Stimulated activated CD4-positive, alpha-beta T cell treated with anti-CD3 and anti-CD28 coated beads, Interleukin-4, amount 100 ng/mL, for 1 hour (primary cell): Measurements from ENCODE around the gene UBE2V1.
"Not testable (repeated sequence)": the region's sequence is repeated elsewhere in the genome, so short reads cannot be mapped to it uniquely, and the experiment has no call there.

Experiments used
- DNase-seq: peaks from one replicate; pipeline ENCODE4 v3.0.0-alpha.2; 2020

The UBE2V1 gene

DNA sequence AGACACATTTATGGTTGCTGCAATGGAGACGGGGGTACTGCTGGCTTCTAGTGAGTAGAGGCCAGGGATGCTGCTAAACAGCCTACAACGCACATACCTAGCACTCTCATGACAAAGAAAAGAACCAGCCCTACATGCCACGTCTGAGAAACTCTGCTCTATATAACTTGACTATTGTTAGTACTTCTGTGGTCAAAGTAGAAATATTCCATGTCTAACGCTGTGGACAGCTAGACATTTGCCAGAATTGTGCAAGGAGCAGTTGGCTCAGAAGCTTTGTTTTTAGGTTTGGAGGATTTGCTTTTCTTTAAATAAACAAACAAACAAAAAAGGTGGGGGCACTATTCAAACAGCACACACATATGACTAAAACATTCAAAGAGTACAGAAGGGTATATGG is 20.5 kb downstream of the UBE2V1 start:
- no peak for DNase-seq

DNA sequence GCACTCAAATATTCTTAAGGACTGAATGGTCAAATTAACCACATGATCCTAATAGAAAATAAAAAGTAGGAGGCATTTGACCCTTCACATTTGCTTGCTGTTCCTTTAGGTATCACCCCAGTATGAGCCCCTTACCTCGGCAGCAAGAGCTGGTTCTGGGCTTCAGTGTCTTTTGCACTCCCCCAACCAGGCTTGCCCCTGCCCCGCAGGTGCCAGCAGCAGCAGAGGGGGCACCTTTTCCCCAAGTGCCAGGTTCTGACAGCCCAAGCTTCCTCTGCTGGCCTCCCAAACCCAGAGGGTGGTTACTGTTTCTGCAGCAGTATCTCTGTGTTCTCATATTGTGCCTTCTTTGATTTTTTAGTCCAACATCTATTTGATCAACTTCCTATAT is 23.2 kb downstream of the UBE2V1 start:
- no peak for DNase-seq

- DNase-seq, result no peak
Observed at GRCh38 chr20:50089140-50089786, 23.7 kb downstream of the UBE2V1 start.

- no peak for DNase-seq
Observed at GRCh38 chr20:50088022-50088421, 24.9 kb downstream of the UBE2V1 start.

- DNase-seq, result no peak
Observed at GRCh38 chr20:50085481-50086365, 27.2 kb downstream of the UBE2V1 start.

- no peak for DNase-seq
Observed at GRCh38 chr20:50085146-50085480, 27.8 kb downstream of the UBE2V1 start.

GRCh38 chr20:50083034-50083433 is 29.9 kb downstream of the UBE2V1 start:
- no peak for DNase-seq

- not testable (repeated sequence) for DNase-seq
Observed at GRCh38 chr20:50082056-50082455, 30.9 kb downstream of the UBE2V1 start.

GRCh38 chr20:50077818-50078601 is 34.9 kb downstream of the UBE2V1 start:
- no peak for DNase-seq

DNA sequence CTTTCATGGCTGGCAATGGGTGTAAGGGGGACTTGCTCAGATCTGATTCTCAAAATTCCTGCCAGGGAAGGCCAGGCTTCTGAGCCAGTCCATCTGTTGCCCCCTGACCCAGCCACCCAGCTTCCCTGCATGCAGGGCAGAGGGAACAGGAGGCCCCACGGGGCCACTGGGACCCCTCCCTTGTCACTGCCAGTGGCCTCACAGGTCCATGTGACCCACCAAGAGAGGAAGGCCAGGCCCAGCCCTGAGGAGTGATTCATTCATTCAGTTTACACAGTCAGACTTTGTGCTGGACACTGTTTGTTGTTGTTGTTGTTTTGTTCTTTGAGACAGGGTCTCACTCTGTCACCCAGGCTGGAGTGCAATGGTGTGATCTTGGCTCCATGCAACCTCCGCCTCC is 39.5 kb downstream of the UBE2V1 start:
- no peak for DNase-seq

DNA sequence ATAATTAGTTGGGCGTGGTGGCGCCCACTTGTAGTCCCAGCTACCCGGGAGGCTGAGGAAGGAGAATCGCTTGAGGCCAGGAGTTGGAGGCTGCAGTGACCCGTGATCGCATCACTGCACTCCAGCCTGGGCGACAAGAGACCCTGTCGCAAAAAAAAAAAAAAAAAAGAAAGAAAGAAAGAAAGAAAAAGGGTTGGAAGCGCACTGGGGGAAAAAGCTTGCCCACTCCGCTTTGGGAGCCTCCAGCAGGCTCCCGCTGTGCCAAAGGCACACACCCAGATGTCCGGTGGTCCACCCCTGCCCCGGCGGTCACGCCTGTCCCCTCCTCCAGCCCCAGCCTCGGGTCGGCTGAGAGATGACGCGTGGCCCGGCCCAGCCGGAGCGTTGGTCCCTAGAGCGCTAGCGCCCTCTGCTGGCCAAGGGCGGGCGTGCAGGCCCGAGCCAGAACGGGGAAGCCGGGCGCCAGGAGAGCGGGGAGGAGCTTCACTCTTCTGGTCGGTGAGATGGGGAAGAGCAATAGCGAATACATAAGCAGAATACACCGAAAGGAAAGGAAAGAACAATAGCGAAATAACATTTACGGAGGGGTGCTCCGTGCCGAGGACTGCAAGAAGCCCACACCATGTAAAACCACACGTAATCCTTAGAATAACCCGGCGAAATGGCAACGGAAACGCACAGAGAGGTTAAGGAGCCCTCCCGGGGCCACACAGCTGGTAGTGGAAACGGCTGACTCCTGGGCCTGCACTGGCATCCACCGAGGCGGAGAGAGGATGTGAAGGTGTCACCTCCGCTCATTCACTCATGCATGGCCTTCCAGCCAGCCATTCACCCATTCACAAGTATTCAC is 41.7 kb downstream of the UBE2V1 start:
- DNase-seq, result peak; percentile 94

GRCh38 chr20:50070361-50070760 is 42.6 kb downstream of the UBE2V1 start:
- DNase-seq, result no peak

DNA sequence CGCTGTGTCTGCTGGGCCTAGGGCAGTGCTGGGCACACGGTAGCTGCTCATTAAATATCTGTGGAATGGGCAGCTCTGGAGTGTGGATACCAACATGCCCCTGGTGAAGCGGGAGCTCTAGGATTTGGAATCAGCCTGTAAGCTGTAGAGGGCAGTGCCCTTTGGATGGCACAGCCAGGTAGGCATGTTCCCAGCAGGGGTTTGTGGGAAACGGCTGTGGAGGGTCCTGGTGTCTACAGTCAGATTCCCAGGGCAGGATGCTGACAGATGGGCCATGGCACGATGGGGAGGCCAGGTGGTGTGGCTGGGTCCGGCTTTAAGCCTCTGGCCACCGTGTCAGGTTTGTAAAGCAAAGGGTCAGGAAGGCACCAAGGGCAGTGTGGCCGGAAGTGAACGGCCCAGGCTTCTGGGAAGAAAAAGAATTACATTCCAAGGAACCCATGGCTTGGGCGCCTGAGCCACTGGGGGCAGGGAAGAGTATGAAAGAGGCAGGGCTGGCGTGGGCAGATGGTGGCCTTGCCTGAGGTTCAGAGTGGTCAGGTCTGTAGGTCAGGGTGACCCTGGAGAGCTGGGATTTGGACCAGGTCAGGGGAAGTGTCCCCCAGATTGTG is 44.8 kb downstream of the UBE2V1 start:
- DNase-seq, result no peak

GRCh38 chr20:50067461-50067860 is 45.5 kb downstream of the UBE2V1 start:
- no peak for DNase-seq

DNA sequence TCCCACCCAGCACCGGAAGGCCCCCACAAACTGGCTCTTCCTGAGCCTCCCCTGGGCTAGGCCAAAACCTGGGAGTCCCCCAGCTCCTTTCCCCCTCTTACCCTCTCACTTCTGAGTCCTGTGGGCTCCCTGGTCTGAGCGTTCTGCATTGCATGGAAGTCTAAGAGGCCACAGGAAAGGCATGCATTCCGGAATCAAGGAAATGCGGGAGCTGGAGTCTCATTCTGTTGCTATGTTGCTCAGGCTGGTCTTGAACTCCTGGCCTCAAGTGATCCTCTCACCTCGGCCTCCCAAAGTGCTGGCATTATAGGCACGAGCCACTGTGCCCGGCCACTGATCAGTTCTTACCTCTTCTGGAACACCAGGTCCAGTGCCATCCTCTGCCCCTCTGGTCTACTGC is 45.9 kb downstream of the UBE2V1 start:
- DNase-seq, result no peak

DNA sequence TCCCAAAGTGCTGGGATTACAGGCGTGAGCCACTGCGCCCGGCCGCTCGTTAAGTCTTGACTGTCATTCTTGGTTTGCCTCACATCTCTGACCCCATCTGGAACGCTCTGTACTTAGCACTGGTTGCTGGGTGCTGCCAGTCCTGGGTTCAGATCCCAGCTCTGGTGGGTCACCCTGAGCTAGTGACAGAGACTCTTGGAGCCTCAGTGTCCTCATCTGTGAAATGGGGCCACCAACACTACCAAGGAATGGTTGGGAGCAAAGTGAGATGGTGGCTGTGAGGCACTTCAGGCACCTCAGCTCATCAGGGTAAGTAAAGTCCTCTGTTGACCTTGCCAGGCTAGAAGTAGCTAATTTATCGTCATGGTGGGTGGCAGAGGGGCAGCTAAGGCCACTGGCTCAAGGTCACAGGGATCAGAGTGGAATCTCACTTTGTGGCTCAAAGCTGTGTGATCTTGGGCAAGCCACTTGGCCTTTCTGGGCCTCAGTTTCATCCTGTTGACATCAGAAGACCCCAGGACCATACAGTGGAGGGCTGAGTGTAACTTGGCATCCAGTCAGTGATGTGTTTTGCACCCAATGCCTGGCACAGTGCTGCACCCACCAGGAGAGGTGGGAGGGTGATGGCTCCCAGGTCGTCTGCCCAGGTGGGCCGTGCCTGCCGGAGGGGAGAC is 46.7 kb downstream of the UBE2V1 start:
- DNase-seq, result no peak

DNA sequence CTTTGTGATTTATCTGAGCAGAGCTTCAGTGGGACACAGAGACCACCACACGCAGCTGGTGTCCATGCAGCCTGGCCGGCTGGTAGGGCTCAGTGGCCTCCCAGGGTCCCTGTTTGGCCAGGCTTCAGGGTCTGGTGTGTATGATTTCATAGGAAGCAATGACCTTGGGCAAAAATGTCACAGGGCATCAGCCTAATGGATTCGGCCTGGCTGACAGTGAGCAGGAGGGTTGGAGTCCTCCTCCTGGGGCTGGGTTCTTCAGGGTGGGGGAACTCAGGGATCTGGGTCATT is 47.7 kb downstream of the UBE2V1 start:
- DNase-seq, result no peak

DNA sequence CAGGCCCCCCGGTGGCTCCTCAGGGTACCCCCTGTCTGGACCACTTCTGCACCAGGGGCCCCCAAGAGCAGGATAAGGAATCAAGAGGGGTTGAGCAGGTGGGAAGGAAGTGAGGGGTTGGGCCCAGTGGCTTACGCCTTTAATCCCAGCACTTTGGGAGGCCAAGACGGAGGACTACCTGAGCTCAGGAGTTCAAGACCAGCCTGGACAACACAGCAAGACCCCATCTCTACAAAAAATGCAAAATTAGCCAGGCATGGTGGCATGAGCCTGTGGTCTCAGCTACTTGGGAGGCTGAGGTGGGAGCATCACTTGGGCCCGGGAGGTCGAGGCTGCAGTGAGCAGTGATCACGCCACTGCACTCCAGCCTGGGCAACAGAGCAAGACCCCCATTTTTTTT is 49.2 kb downstream of the UBE2V1 start:
- DNase-seq, result not testable (repeated sequence)

GRCh38 chr20:50062006-50062838 is 50.7 kb downstream of the UBE2V1 start:
- DNase-seq, result no peak

DNA sequence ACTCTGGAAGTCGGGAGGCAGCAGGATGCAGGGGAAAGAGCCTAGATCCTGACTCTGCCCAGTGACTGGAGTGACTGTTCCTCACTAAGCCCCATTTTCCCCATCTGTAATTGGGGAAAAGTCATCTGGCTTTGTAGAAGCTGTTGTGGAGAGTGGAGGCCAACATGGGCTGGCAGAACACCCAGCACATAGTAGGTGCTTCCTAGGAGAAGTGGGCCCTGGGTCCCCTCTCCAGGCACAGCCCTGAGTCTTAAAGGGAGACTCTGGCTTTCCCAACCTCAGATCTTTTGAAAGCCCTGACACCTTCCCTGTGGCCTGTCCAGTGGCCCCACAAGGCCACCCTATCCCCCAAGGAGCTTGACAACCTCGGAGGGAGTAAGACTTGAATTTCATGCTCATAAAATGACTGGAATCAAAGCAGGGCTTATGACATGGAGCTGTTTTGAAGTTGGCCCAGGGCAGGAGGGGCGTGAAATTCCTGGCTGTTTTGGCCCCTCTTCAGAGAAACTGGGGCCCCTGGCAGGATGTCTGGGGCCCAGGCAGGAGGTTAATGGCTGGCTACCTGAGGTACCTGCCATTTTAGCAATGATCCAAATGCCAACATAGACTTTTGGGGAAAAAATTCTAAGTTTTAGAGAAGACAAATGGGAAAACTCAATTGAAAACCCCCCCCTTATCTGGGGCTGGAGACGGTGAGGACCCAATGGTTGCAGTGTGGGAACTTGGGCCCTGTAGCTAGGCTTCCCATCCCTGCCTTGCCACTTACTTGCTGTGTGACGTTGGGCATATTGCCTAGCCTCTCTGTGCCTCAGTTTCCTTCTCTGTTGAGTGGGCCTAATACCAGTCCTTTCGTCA is 51.6 kb downstream of the UBE2V1 start:
- DNase-seq, result no peak
